Middle frontal gyrus (tissue), 1 donor: Measurements from ENCODE around the gene ADGRG3.
A peak's percentile ranks its signal among the peaks of the same experiment; 100 is the strongest.

Experiments used
- DNase-seq: peaks from one replicate; pipeline ENCODE4 v3.0.0-alpha.2; 2015; ENCODE audit warnings: low spot score; ENCODE audit errors: extremely low spot score

Gene ADGRG3

GRCh38 chr16:57694725-57695679 lies 26.9 kb downstream of the ADGRG3 start, which contains the start of gene DRC7:
TSS of gene DRC7 (plus strand) at chr16:57694806. CDS start at chr16:57697950, 3,144 bp downstream.
- peak; percentile 18 for DNase-seq

DNA sequence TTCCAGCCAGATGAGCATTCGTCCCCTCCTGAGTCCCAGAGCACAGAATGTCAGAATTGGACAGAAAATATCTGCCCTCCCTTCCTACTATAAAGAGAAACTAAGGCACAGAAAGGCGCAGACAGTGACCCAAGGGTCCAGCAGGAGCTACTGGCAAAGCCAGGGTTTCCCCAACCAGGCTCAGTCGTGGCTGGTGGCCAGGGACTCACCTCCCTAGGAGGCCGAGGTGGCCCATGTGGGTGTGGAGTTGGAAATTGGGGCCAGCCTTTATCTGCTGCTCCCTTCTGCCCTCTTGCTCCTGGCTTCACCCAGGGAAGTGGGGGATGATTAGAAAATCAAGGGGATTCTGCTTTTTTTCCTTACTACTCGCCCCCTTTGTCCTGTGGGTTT lies 27.6 kb downstream of the ADGRG3 start:
- DNase-seq = no peak

DNA sequence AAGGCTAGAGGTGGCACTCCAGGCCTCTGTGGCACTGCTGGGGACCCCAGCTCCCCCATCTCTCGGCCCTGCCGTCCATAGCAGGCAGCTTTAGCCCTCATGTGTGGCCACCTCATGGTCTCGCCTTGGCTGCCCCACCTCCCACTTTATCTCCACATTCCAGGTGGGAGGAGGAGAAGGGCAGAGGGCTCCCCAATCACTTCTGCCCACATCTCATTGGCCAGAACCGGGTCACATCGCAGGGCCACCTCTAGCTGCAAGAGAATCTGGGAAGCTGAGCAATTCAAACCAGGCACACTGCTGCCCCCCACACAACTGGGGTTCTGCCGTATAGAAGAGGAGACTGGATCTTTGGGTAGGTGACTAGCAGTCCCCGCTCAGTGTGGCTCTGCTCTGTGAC lies 28.1 kb downstream of the ADGRG3 start:
- DNase-seq = no peak

DNA sequence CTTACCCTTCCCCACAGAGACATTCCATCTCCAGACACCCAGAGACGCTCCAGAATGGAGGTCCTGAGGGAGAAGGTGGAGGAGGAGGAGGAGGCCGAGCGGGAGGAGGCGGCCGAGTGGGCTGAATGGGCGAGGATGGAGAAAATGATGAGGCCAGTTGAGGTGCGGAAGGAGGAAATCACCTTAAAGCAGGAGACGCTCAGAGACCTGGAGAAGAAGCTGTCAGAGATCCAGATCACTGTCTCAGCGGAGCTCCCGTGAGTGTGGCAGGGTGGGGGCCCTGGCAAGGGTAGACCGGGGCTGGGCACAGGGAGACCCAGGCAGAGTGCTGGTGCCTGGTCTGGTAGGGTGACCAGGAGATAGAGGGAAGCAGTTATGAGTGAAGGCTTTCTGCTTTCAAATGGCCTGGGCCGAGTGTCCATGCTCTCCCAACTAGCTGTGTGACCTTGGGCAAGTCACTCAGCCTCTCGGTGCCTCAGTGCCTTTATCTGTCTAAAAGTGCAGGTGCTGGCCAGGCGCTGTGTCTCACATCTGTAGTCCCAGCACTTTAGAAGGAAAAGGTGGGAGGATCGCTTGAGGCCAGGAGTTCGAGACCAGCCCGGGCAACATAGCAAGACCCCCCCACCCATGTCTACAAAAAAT lies 29.9 kb downstream of the ADGRG3 start:
- DNase-seq = no peak

DNA sequence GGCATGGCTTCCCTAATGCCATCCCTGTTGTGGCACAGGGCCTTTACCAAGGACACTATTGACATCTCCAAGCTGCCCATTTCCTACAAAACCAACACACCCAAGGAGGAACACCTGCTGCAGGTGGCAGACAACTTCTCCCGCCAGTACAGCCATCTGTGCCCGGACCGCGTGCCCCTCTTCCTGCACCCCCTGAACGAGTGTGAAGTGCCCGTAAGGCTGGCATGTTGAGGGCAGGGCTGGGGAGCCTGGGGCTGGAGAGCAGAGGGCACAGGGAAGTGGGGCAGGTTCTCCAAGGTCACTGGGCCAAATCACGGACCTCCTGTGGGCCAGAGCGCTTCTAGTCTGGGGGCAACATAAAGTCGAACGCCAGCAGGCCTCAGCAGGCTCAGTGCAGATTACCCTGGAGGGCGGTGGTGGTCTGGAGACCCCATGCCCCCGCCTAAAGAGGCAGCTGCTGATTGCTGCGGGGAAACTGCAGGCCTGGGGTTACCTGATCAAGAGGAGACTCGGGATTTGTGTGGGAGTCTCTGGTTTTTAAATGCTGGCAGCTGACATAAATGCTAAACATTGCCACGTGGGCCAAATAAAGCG lies 30.8 kb downstream of the ADGRG3 start:
- no peak for DNase-seq

DNA sequence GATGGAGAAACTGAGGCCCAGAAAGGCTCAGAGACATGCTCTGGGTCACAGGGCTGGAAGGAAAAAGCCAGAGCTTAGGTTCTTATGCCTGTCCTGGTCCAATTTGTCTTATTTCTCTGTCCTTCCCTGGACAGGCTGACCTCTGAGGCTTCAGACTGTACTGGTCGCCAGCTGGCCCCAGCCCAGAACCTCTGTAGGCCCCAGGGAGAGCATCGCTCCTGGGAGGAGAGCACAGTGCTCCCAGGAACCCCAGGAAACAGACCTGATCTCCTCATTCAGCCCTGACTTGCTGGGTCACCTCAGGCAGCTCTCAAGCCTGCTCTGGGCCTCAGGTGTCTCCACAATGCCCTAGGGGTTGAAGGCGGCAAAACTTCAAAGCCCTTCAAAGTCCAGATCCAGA lies 31.4 kb downstream of the ADGRG3 start:
- no peak for DNase-seq

GRCh38 chr16:57699899-57700298 lies 31.8 kb downstream of the ADGRG3 start:
- no peak for DNase-seq

- DNase-seq = no peak
These were observed 32.9 kb downstream of the ADGRG3 start for GRCh38 chr16:57700781-57701551.

GRCh38 chr16:57701759-57702371 lies 33.8 kb downstream of the ADGRG3 start:
- no peak for DNase-seq

DNA sequence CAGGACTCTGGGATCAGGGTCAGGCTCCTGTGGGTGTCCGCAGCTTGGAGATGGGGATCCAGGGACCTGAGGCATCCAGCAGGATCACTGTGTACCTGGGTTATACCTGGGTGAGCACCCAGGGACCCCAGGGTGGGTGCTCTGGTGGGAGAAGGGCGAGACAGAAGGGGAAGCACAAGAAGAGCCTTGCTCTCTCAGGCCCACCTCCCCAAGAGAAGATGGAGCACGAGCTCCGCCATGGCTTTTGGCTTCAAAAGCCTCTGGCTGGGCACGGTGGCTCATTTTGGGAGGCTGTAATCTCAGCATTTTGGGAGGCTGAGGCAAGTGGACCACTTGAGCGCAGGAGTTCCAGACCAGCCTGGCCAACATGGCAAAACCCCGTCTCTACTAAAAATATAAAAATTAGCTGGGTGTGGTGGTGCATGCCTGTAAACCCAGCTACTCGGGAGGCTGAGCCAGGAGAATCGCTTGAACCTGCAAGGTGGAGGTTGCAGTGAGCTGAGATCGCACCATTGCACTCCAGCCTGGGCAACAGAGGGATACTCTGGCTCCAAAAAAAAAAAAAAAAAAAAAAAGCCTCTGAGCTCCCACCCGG lies 35.4 kb downstream of the ADGRG3 start:
- no peak for DNase-seq

DNA sequence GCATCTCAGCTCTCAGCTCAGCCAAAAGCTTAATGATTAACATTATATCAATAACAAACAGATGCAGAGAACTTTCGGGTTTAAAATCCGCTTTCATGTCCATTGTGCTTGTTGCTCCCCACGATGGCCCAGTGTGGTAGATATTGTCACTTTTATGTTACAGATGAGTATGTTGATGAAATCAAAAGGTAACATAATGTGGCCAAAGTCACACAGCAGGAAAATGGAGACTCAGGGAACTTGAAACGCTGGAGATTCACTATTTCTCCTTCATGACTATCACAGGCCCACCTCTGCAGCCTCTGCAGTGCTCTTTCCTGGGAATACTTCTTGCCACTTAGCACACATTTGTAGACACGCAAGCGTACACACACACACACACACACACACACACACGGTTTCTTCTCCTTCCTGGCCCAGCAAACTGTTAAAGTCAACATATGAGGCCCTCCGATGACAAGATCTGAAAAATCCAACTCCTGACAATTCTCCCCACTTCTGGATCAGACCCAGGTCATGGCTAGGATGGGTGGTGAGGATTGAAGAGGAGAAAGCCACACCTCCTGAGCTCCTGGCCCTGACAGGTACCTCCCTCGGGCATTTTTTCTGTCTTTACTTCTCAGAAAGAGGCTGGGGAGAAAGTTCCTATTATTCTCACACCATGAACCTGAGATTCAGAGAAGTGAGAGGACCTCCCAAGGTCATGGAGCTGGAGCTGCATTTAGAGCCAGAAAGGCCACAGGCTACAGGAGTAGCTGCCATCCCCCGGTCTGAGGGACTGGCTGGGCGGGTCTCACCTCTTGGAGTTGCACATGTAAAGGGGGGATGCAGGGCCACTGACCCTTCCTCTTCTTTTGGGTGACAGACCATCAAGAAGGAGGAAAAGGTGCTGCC lies 36.2 kb downstream of the ADGRG3 start:
- DNase-seq = no peak

- DNase-seq = no peak
These were observed 37.1 kb downstream of the ADGRG3 start for GRCh38 chr16:57704905-57705852.

DNA sequence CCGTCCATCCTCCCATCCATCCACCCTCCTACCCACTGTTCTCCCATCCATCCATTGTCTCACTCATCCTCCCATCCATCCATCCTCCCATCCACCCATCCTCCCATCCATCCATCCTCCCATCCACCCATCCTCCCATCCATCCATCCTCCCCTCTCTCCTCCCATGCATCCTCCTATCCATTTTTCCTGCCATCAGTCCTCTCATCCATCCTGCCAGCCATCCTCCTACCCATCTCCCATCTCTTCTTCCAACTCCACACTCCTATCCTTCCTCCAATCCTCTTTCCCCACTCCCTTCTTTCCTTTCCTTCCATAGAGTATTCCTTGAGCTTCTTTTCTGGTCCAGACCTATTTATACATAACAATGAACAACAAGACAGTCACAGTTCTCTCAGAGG lies 38.6 kb downstream of the ADGRG3 start:
- DNase-seq = no peak

- DNase-seq = no peak
These were observed 39.2 kb downstream of the ADGRG3 start for GRCh38 chr16:57707331-57707730.

DNA sequence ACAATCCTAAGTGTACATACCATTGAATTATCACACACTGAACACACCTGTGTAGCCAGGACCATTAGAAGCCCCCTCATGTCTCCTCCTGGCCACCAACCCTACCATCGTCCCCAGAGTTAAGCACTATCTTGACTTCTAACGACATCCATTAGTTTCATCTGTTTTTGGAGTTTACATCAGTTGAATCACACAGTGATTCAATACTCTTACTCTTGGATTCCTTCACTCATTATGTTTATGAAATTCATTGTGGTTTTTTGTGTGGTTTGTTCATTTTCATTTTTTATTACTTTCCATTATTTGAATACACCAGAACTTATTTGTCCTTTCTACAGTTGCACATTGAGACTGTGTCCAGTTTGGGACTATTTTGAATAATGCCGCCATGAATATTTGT lies 40.1 kb downstream of the ADGRG3 start:
- DNase-seq = no peak

- DNase-seq = no peak
These were observed 41.6 kb downstream of the ADGRG3 start for GRCh38 chr16:57709663-57710062.

- no peak for DNase-seq
These were observed 43.2 kb downstream of the ADGRG3 start for GRCh38 chr16:57711346-57711745.

- no peak for DNase-seq
These were observed 43.9 kb downstream of the ADGRG3 start for GRCh38 chr16:57711993-57712392.
